Measurements from ENCODE around the gene KLF13. TPM values are rescaled to one million over a fixed set of nuclear protein-coding genes. Genes with fewer than 3 reads are reported as not detected.
A peak's percentile ranks its signal among the peaks of the same experiment; 100 is the strongest.

KLF13 gene
- polyA plus RNA-seq, 2 donors = 9.0 to 20.9 TPM

GRCh38 chr15:31285772-31286261, 40.8 kb upstream of the KLF13 start:
- no peaks in the 10 kb centered on the region for H3K27me3 ChIP-seq (ENCODE audit: control insufficient read depth in 1 of 2, insufficient read depth in 2 of 2, low read length in 2 of 2)
- H3K36me3 ChIP-seq (ENCODE audit: control insufficient read depth in 2 of 2, insufficient read depth in 2 of 2, low read length in 1 of 2) = no peaks in the 10 kb centered on the region
- WGBS, 2 donors = 34 to 35% methylated on average over 1 of the region's 1 CpG
- no peak overlapping the region for H3K27ac ChIP-seq (ENCODE audit: low read depth in 2 of 2, low read length in 1 of 2)
- no peak overlapping the region for H3K4me3 ChIP-seq (ENCODE audit: low read depth in 1 of 2, low read length in 2 of 2)
- no peaks in the 10 kb centered on the region for H3K4me1 ChIP-seq (ENCODE audit: control insufficient read depth in 2 of 2, insufficient read depth in 2 of 2, low read length in 1 of 2)
- no peaks in the 10 kb centered on the region for H3K9me3 ChIP-seq (ENCODE audit: control insufficient read depth in 2 of 2, insufficient read depth in 1 of 2, low read depth in 1 of 2, low read length in 1 of 2)

DNA sequence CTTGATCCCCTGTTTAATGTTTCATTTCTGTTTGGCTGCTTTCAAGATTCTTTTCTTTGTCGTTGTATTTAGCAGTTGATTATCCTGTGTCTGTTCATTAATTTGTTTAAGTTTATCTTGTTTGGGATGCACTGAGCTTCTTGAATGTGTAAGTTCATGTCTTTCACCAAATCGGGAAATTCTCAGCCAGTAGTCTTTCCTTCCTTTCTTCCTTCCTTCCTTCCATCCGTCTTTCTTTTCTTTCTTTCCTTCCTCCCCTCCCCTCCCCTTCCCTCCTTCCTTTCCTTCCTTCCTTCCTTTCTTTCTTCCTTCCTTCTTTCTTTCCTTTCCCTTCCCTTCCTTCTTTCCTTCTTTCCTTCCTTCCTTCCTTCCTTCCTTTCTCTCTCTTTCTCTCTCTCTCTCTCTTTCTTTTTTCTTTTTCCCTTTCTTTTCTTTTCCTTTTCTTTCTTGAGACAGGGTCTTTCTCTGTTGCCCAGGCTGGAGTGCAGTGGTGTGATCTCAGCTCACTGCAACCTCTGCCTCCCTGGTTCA, 35.5 kb upstream of the KLF13 start:
- Histone ChIP-seq H3K4me3 (ENCODE audit: low read depth in 1 of 2, low read length in 2 of 2) (no peak overlapping the region), H3K36me3 (ENCODE audit: control insufficient read depth in 2 of 2, insufficient read depth in 2 of 2, low read length in 1 of 2) (no peaks in the 10 kb centered on the region), H3K27ac (ENCODE audit: low read depth in 2 of 2, low read length in 1 of 2) (no peak overlapping the region), H3K9me3 (ENCODE audit: control insufficient read depth in 2 of 2, insufficient read depth in 1 of 2, low read depth in 1 of 2, low read length in 1 of 2) (no peaks in the 10 kb centered on the region), H3K4me1 (ENCODE audit: control insufficient read depth in 2 of 2, insufficient read depth in 2 of 2, low read length in 1 of 2) (peaks cover 2% of the 10 kb centered on the region in 2 donors), H3K27me3 (ENCODE audit: control insufficient read depth in 1 of 2, insufficient read depth in 2 of 2, low read length in 2 of 2) (no peaks in the 10 kb centered on the region)
- WGBS, 2 donors = 71 to 78% methylated on average over 3 of the region's 3 CpGs

- no peaks in the 10 kb centered on the region for H3K36me3 ChIP-seq (ENCODE audit: control insufficient read depth in 2 of 2, insufficient read depth in 2 of 2, low read length in 1 of 2)
- no peaks in the 10 kb centered on the region for H3K27me3 ChIP-seq (ENCODE audit: control insufficient read depth in 1 of 2, insufficient read depth in 2 of 2, low read length in 2 of 2)
- WGBS, 2 donors = 75 to 89% methylated on average over 3 of the region's 3 CpGs
- no peak overlapping the region for H3K4me3 ChIP-seq (ENCODE audit: low read depth in 1 of 2, low read length in 2 of 2)
- H3K27ac ChIP-seq (ENCODE audit: low read depth in 2 of 2, low read length in 1 of 2) = no peak overlapping the region
- H3K4me1 ChIP-seq (ENCODE audit: control insufficient read depth in 2 of 2, insufficient read depth in 2 of 2, low read length in 1 of 2) = peaks cover 2 to 9% of the 10 kb centered on the region in 2 donors
- H3K9me3 ChIP-seq (ENCODE audit: control insufficient read depth in 2 of 2, insufficient read depth in 1 of 2, low read depth in 1 of 2, low read length in 1 of 2) = no peaks in the 10 kb centered on the region
These were observed 34.1 kb upstream of the KLF13 start for GRCh38 chr15:31292391-31293015.

DNA sequence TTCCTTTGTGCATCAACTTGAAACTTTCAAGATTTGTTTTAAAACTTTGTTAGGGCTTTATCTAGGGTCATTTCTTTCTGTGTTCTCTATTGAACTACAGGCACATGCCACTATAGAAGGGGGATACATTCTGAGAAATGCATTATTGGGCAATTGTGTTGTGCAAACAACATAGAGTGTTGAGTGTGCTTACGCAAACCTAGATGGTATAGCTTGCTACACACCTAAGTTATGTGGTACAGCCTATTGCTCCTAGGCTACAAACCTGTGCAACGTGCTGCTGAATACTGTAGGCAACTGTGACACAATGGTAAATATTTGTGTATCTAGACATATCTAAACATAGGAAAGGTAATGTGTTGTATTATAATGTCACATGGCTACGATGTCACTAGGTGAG, 33.0 kb upstream of the KLF13 start:
- H3K27ac ChIP-seq (ENCODE audit: low read depth in 2 of 2, low read length in 1 of 2) = no peak overlapping the region
- no peak overlapping the region for H3K4me3 ChIP-seq (ENCODE audit: low read depth in 1 of 2, low read length in 2 of 2)
- WGBS, 2 donors = 90 to 91% methylated on average over 3 of the region's 3 CpGs
- H3K9me3 ChIP-seq (ENCODE audit: control insufficient read depth in 2 of 2, insufficient read depth in 1 of 2, low read depth in 1 of 2, low read length in 1 of 2) = no peaks in the 10 kb centered on the region
- no peaks in the 10 kb centered on the region for H3K36me3 ChIP-seq (ENCODE audit: control insufficient read depth in 2 of 2, insufficient read depth in 2 of 2, low read length in 1 of 2)
- H3K4me1 ChIP-seq (ENCODE audit: control insufficient read depth in 2 of 2, insufficient read depth in 2 of 2, low read length in 1 of 2) = peaks cover 2 to 14% of the 10 kb centered on the region in 2 donors
- no peaks in the 10 kb centered on the region for H3K27me3 ChIP-seq (ENCODE audit: control insufficient read depth in 1 of 2, insufficient read depth in 2 of 2, low read length in 2 of 2)

- Histone ChIP-seq H3K36me3 (ENCODE audit: control insufficient read depth in 2 of 2, insufficient read depth in 2 of 2, low read length in 1 of 2) (no peaks in the 10 kb centered on the region), H3K4me1 (ENCODE audit: control insufficient read depth in 2 of 2, insufficient read depth in 2 of 2, low read length in 1 of 2) (peaks cover 2 to 14% of the 10 kb centered on the region in 2 donors), H3K27ac (ENCODE audit: low read depth in 2 of 2, low read length in 1 of 2) (no peak overlapping the region), H3K9me3 (ENCODE audit: control insufficient read depth in 2 of 2, insufficient read depth in 1 of 2, low read depth in 1 of 2, low read length in 1 of 2) (no peaks in the 10 kb centered on the region), H3K27me3 (ENCODE audit: control insufficient read depth in 1 of 2, insufficient read depth in 2 of 2, low read length in 2 of 2) (no peaks in the 10 kb centered on the region), H3K4me3 (ENCODE audit: low read depth in 1 of 2, low read length in 2 of 2) (no peak overlapping the region)
- WGBS, 2 donors = 97% methylated on average over 2 of the region's 2 CpGs
These were observed 32.6 kb upstream of the KLF13 start for GRCh38 chr15:31294067-31294466.

DNA sequence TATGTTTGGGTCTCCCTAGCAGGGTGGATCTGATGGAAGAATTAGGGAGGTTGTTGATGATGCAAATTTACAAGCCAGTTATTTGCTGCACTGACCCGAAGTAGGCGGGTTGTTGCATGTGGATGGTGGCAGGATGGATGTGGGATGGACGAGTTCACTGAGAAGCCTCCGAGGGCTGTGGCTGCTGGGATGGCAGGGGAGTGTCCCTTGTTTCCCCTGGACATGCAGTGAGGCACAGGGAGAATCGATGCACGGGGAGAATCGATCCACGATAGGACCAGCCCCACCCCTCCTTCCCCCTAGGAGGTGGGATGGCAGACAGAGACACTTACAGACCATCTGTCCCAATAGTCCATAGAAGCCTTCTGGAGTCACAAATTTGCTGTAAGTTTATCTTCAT, 31.0 kb upstream of the KLF13 start:
- H3K27me3 ChIP-seq (ENCODE audit: control insufficient read depth in 1 of 2, insufficient read depth in 2 of 2, low read length in 2 of 2) = no peaks in the 10 kb centered on the region
- H3K9me3 ChIP-seq (ENCODE audit: control insufficient read depth in 2 of 2, insufficient read depth in 1 of 2, low read depth in 1 of 2, low read length in 1 of 2) = no peaks in the 10 kb centered on the region
- no peak overlapping the region for H3K4me3 ChIP-seq (ENCODE audit: low read depth in 1 of 2, low read length in 2 of 2)
- H3K4me1 ChIP-seq (ENCODE audit: control insufficient read depth in 2 of 2, insufficient read depth in 2 of 2, low read length in 1 of 2) = peaks cover 2 to 14% of the 10 kb centered on the region in 2 donors
- 67 to 75% methylated on average over 8 of the region's 8 CpGs for WGBS, 2 donors
- no peak overlapping the region for H3K27ac ChIP-seq (ENCODE audit: low read depth in 2 of 2, low read length in 1 of 2)
- no peaks in the 10 kb centered on the region for H3K36me3 ChIP-seq (ENCODE audit: control insufficient read depth in 2 of 2, insufficient read depth in 2 of 2, low read length in 1 of 2)

DNA sequence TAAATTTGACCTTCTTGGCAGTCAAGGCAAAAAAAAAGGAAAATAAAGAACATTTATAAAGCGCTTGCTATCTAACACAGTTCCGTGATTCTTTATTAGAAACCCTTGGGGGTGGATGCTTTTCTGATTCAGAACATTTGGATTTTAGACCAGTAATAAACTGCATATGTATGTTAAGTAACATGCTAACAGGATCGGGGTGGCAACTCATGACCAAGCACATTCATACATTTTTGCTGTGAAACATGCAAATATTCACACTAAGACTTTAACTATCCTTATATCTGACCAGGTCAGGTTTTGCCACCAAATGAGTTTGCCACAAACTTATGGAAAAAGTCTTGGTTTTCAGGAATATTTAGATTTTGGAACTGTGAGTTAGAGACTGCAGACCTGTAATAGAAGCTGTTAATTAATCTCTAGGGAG, 30.4 kb upstream of the KLF13 start:
- H3K9me3 ChIP-seq (ENCODE audit: control insufficient read depth in 2 of 2, insufficient read depth in 1 of 2, low read depth in 1 of 2, low read length in 1 of 2) = no peaks in the 10 kb centered on the region
- H3K27me3 ChIP-seq (ENCODE audit: control insufficient read depth in 1 of 2, insufficient read depth in 2 of 2, low read length in 2 of 2) = no peaks in the 10 kb centered on the region
- WGBS, 2 donors = 68 to 74% methylated on average over 3 of the region's 3 CpGs
- no peaks in the 10 kb centered on the region for H3K36me3 ChIP-seq (ENCODE audit: control insufficient read depth in 2 of 2, insufficient read depth in 2 of 2, low read length in 1 of 2)
- H3K4me1 ChIP-seq (ENCODE audit: control insufficient read depth in 2 of 2, insufficient read depth in 2 of 2, low read length in 1 of 2) = peaks cover 2 to 14% of the 10 kb centered on the region in 2 donors
- H3K27ac ChIP-seq (ENCODE audit: low read depth in 2 of 2, low read length in 1 of 2) = no peak overlapping the region
- H3K4me3 ChIP-seq (ENCODE audit: low read depth in 1 of 2, low read length in 2 of 2) = no peak overlapping the region

DNA sequence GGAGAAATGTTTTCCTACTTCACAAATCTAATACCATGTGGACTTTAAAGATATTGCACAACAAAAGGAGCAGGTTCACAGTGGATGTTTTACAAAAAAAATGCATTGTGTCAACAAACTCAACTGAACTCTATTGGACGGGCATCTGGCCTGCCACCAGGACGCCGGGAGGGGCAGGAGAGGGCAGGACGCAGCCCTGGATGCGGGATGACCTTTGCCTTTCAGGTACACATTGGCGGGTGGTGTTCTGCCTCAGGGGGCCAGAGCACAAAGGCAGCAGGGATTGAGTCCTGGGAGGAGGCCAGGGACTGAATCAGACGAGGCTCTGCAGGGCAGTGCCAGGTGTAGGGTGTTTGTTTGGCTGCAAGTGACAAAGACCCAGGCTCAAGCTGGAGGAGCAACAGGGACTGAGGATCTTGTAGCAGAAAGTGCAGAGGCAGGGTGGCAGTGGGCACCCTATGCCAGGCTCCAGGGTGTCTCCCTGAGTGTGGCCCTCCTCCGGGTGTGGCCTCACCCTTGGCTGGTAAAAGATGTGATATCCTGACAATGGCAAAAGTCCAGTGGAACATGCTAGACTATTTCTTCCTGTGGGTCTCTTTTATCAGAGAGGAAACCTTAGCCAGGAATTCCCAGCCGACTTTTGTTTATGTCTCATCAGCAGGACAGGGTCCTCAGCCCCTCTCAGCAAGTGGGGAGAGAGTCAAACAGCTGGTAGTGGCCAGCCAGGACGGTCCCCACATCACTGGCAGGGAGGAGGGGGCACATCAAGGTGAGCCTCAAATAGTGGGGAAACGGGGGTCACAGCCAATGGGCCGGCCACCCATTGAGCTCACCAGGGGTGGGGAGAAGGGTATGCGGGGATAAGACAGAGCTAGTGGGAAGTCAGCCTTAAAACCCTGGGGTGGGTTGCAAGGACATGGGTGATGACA, 29.7 kb upstream of the KLF13 start:
- H3K4me1 ChIP-seq (ENCODE audit: control insufficient read depth in 2 of 2, insufficient read depth in 2 of 2, low read length in 1 of 2) = peaks cover 2 to 14% of the 10 kb centered on the region in 2 donors
- WGBS, 2 donors = 43 to 47% methylated on average over 13 of the region's 13 CpGs
- no peaks in the 10 kb centered on the region for H3K27me3 ChIP-seq (ENCODE audit: control insufficient read depth in 1 of 2, insufficient read depth in 2 of 2, low read length in 2 of 2)
- H3K27ac ChIP-seq (ENCODE audit: low read depth in 2 of 2, low read length in 1 of 2) = peak overlapping the region in 1 of 2 donors; percentile 24
- no peaks in the 10 kb centered on the region for H3K36me3 ChIP-seq (ENCODE audit: control insufficient read depth in 2 of 2, insufficient read depth in 2 of 2, low read length in 1 of 2)
- no peak overlapping the region for H3K4me3 ChIP-seq (ENCODE audit: low read depth in 1 of 2, low read length in 2 of 2)
- H3K9me3 ChIP-seq (ENCODE audit: control insufficient read depth in 2 of 2, insufficient read depth in 1 of 2, low read depth in 1 of 2, low read length in 1 of 2) = no peaks in the 10 kb centered on the region

- Histone ChIP-seq H3K27me3 (ENCODE audit: control insufficient read depth in 1 of 2, insufficient read depth in 2 of 2, low read length in 2 of 2) (no peaks in the 10 kb centered on the region), H3K4me1 (ENCODE audit: control insufficient read depth in 2 of 2, insufficient read depth in 2 of 2, low read length in 1 of 2) (peaks cover 0 to 14% of the 10 kb centered on the region in 2 donors), H3K4me3 (ENCODE audit: low read depth in 1 of 2, low read length in 2 of 2) (no peak overlapping the region), H3K36me3 (ENCODE audit: control insufficient read depth in 2 of 2, insufficient read depth in 2 of 2, low read length in 1 of 2) (no peaks in the 10 kb centered on the region), H3K27ac (ENCODE audit: low read depth in 2 of 2, low read length in 1 of 2) (no peak overlapping the region), H3K9me3 (ENCODE audit: control insufficient read depth in 2 of 2, insufficient read depth in 1 of 2, low read depth in 1 of 2, low read length in 1 of 2) (no peaks in the 10 kb centered on the region)
- 82 to 90% methylated on average over 14 of the region's 14 CpGs for WGBS, 2 donors
These were observed 28.8 kb upstream of the KLF13 start for GRCh38 chr15:31297575-31298456.

All from esophagus (tissue), 2 donors.